HTR-8/SVneo (cell line): Measurements from ENCODE around the gene WDR46.

Source experiments
- DNase-seq: peaks from one replicate; pipeline ENCODE4 v3.0.0; 2011; ENCODE audit warnings: low spot score, mixed read lengths; ENCODE audit not compliant: insufficient read length
- FAIRE-seq: peaks from 2 replicates; lab custom pipeline; 2011; peaks lifted over from hg19 to GRCh38; lab: Jason Lieb, UNC

WDR46 gene

GRCh38 chr6:33236852-33237251 lies 52.2 kb downstream of the WDR46 start:
- DNase-seq (no peak), FAIRE-seq (no peak)

- FAIRE-seq (no peak), DNase-seq (no peak)
Observed at GRCh38 chr6:33236328-33236727, 52.7 kb downstream of the WDR46 start.

DNA sequence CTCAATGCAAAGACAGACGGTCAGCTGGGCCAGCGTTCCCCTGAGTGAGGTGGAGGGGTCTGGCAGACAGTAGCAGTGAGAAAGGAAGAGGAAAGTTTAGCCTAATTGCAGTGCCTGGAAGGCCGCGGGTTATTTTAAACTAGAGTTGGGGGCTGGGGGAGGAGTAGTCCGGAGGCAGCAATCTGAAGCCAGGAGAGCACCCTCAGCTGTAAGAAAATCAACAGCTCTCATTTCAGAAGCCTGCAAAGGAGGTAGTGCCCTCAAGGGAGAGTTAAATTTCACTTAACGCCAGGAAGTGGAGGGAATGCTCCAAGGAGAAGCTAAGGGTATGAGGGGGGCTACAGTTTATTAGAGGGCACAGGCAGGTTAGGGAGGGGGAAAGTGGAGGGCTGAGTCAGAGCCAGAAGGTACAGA lies 53.8 kb downstream of the WDR46 start:
- FAIRE-seq, result no peak
- DNase-seq, result no peak
